Measurements from ENCODE around the gene SMARCAL1. TPM values are rescaled to one million over a fixed set of nuclear protein-coding genes. Genes with fewer than 3 reads are reported as not detected.

The SMARCAL1 gene
- total and polyA plus RNA-seq, 2 donors (not counting 1 experiment from before 2014, with no cell fraction given): 20.2 to 46.7 TPM

- 71% methylated on average over 1 of the region's 3 CpGs for WGBS (ENCODE audit: insufficient coverage)
- POLR2A ChIA-PET: no interaction called here
Measured at GRCh38 chr2:216406826-216407225, 5.5 kb upstream of the SMARCAL1 start.

More at GRCh38 chr2:216406826-216407225, 5.5 kb upstream of the SMARCAL1 start:
- no peaks in the 10 kb centered on the region for H3K9me3 Mint-ChIP-seq (ENCODE audit: insufficient read depth)
- H4K20me1 ChIP-seq (ENCODE audit: control insufficient read depth, insufficient read depth, low read length, poor library complexity, severe bottlenecking): no peaks in the 10 kb centered on the region
- CTCF ChIA-PET: no interaction called here
- H3K4me3 ChIP-seq (ENCODE audit: control extremely low read depth in 1 of 5, extremely low read depth in 1 of 5, insufficient read depth in 1 of 5, low read depth in 2 of 5, low read length in 4 of 5): no peak overlapping the region
- H3K27ac Mint-ChIP-seq: no peak overlapping the region
- H3K27ac ChIP-seq (ENCODE audit: low read length in 2 of 2): no peak overlapping the region
- TF ChIP-seq EZH2 (IDR thresholded peaks at IDR 0.05; ENCODE audit: borderline replicate concordance, insufficient read depth, low read depth, low read length, poor library complexity, severe bottlenecking) (no peak), CTCF (IDR thresholded peaks at IDR 0.05) (no peak)
- H3K4me2 ChIP-seq (replicated peaks; ENCODE audit: low read depth, low read length, poor library complexity, severe bottlenecking): no peak overlapping the region
- H3K36me3 ChIP-seq (replicated peaks in 1 of 2; ENCODE audit: control extremely low read depth in 1 of 2, control insufficient read depth in 1 of 2, extremely low read depth in 1 of 2, insufficient read depth in 2 of 2, low read length in 1 of 2): no peaks in the 10 kb centered on the region
- peaks cover 0 to 7% (median 2%) of the 10 kb centered on the region in 4 experiments for H3K27me3 ChIP-seq (replicated peaks in 1 of 4; ENCODE audit: control extremely low read depth in 1 of 4, control insufficient read depth in 3 of 4, insufficient read depth in 4 of 4, low read length in 3 of 4)
- no peak overlapping the region for H3K9ac ChIP-seq (ENCODE audit: low read length)
- H3K9me3 ChIP-seq (ENCODE audit: control extremely low read depth in 1 of 3, control insufficient read depth in 2 of 3, insufficient read depth in 1 of 3, low read length in 2 of 3): no peaks in the 10 kb centered on the region
- no peak overlapping the region for H3K4me3 Mint-ChIP-seq
- H3K4me1 ChIP-seq (ENCODE audit: control insufficient read depth in 2 of 2, insufficient read depth in 2 of 2, low read length in 2 of 2): peaks cover 1 to 2% of the 10 kb centered on the region in 2 donors
- H3K27me3 Mint-ChIP-seq: peaks cover 21% of the 10 kb centered on the region
- ATAC-seq (ENCODE audit: low read depth): no peak
- no peaks in the 10 kb centered on the region for H3K79me2 ChIP-seq (ENCODE audit: control insufficient read depth, insufficient read depth, low read length)
- H2AFZ ChIP-seq (ENCODE audit: insufficient read depth, low read depth, low read length, poor library complexity, severe bottlenecking): no peak overlapping the region
- H3K4me1 Mint-ChIP-seq: peaks cover 5% of the 10 kb centered on the region
- intact Hi-C loops (cut with micrococcal nuclease): no loop called here
- DNase-seq: no peak

All from B cell (primary cell).